Tibial artery (tissue), 4 donors: Measurements from ENCODE around the gene BUB1B.
"Not testable (repeated sequence)": the region's sequence is repeated elsewhere in the genome, so short reads cannot be mapped to it uniquely, and the experiment has no call there.

Source experiments
- DNase-seq, 2 donors: peaks; one replicate each; pipeline ENCODE4 v3.0.0-alpha.2; 2019
- H3K27ac ChIP-seq, 2 donors: fragments of 200-600 bp; sonication (generic) in 1 of 2; 1 replicate in 1 of 2; 2 replicates in 1 of 2; pipeline ENCODE4 v1.5.1; 2018 to 2019; ENCODE audit warnings: mild to moderate bottlenecking in 1 of 2
- H3K27me3 ChIP-seq, 2 donors: fragments of 200-600 bp; sonication (generic) in 1 of 2; one replicate each; pipeline versions ENCODE4 v1.5.1 to v1.6.0; 2016 to 2019
- H3K36me3 ChIP-seq, 3 donors: fragments of 200-600 bp; sonication (generic) in 2 of 3; one replicate each; pipeline ENCODE4 v1.5.1; 2016 to 2019; ENCODE audit warnings: mild to moderate bottlenecking in 2 of 3
- H3K4me1 ChIP-seq, 4 donors: fragments of 200-600 bp; sonication (generic) in 2 of 4; 1 replicate in 3 of 4; 2 replicates in 1 of 4; pipeline ENCODE4 v1.5.1; 2016 to 2019
- H3K4me3 ChIP-seq, 2 donors: fragments of 200-600 bp; sonication (generic) in 1 of 2; 1 replicate in 1 of 2; 2 replicates in 1 of 2; pipeline ENCODE4 v1.5.1; 2018 to 2019; ENCODE audit warnings: mild to moderate bottlenecking in 2 of 2
- H3K9me3 ChIP-seq, 3 donors: fragments of 200-600 bp; sonication (generic) in 1 of 3; one replicate each; pipeline ENCODE4 v1.5.1; 2016 to 2019
- CTCF ChIP-seq, 2 experiments: fragments of 200-600 bp in 1 of 2; fragments of 450-650 bp in 1 of 2; IDR thresholded peaks; one replicate each; pipeline ENCODE4 v1.5.1; 2017 to 2019; ENCODE audit warnings: antibody characterized with exemption in 2 of 2, mild to moderate bottlenecking in 1 of 2, moderate library complexity in 1 of 2
- intact Hi-C: fragments of 100-400 bp; cut with DNase I; formaldehyde crosslinking; loops from one replicate; pipeline ENCODE4 v1.15.0; 2023; ENCODE audit warnings: low total_unique reads

BUB1B gene

GRCh38 chr15:40160689-40161688 is at the start of gene BUB1B:
Gene BUB1B (plus strand): TSS chr15:40161069. CDS start chr15:40161221, 152 bp downstream.
- no peaks in the 10 kb centered on the region for H3K9me3 ChIP-seq
- no peaks in the 10 kb centered on the region for H3K27me3 ChIP-seq
- no peak within 1 kb of the TSS for H3K27ac ChIP-seq
- peak; percentile 92 to 93 for DNase-seq
- TF ChIP-seq CTCF (IDR thresholded peaks at IDR 0.05), result no peak
- H3K4me3 ChIP-seq, result peak within 1 kb of the TSS; percentile 43 to 60
- H3K36me3 ChIP-seq, result no peaks in the 10 kb centered on the region
- H3K4me1 ChIP-seq, result peaks cover 0 to 13% (median 8%) of the 10 kb centered on the region in 4 donors
- intact Hi-C loops, result no loop called here

- Histone ChIP-seq H3K4me3 (no peak overlapping the region), H3K36me3 (no peaks in the 10 kb centered on the region), H3K9me3 (no peaks in the 10 kb centered on the region), H3K27ac (no peak overlapping the region), H3K27me3 (peaks cover 0 to 16% of the 10 kb centered on the region in 2 donors), H3K4me1 (peaks cover 0 to 22% (median 17%) of the 10 kb centered on the region in 4 donors)
- DNase-seq, result no peak
- intact Hi-C loops, result loop anchor here (5.0 kb wide), 1 partner anchor 45 kb away; no protein-coding TSS in a partner anchor
- no peak for TF ChIP-seq CTCF (IDR thresholded peaks at IDR 0.05)
Measured at GRCh38 chr15:40111888-40112287, 49.0 kb upstream of the BUB1B start.

- TF ChIP-seq CTCF (IDR thresholded peaks at IDR 0.05), result no peak
- Histone ChIP-seq H3K4me1 (peaks cover 0 to 13% (median 9%) of the 10 kb centered on the region in 4 donors), H3K36me3 (no peaks in the 10 kb centered on the region), H3K4me3 (no peak overlapping the region), H3K9me3 (no peaks in the 10 kb centered on the region), H3K27ac (no peak overlapping the region), H3K27me3 (peaks cover 0 to 16% of the 10 kb centered on the region in 2 donors)
- no peak for DNase-seq
- intact Hi-C loops, result loop anchor here (5.0 kb wide), 1 partner anchor 45 kb away; no protein-coding TSS in a partner anchor
Measured at GRCh38 chr15:40112789-40113188, 48.1 kb upstream of the BUB1B start.

- Histone ChIP-seq H3K4me3 (no peak overlapping the region), H3K9me3 (no peaks in the 10 kb centered on the region), H3K36me3 (no peaks in the 10 kb centered on the region), H3K27me3 (peaks cover 0 to 19% of the 10 kb centered on the region in 2 donors), H3K27ac (no peak overlapping the region), H3K4me1 (peaks cover 0 to 6% (median 4%) of the 10 kb centered on the region in 4 donors)
- intact Hi-C loops, result loop anchor here (5.0 kb wide), 1 partner anchor 43 kb away; no protein-coding TSS in a partner anchor
- DNase-seq, result no peak
- TF ChIP-seq CTCF (IDR thresholded peaks at IDR 0.05), result no peak
Measured at GRCh38 chr15:40114218-40114617, 46.7 kb upstream of the BUB1B start.

GRCh38 chr15:40115106-40115505 is 45.8 kb upstream of the BUB1B start:
- H3K4me3 ChIP-seq, H3K27ac ChIP-seq, DNase-seq, H3K36me3 ChIP-seq, intact Hi-C loops, H3K4me1 ChIP-seq, H3K9me3 ChIP-seq: not testable (repeated sequence)
- peaks cover 0 to 19% of the 10 kb centered on the region in 2 donors for H3K27me3 ChIP-seq

- DNase-seq, result peak; percentile 56 to 75
- intact Hi-C loops, result no loop called here
- H3K27me3 ChIP-seq, result peaks cover 0 to 19% of the 10 kb centered on the region in 2 donors
Measured at GRCh38 chr15:40115670-40116093, 45.2 kb upstream of the BUB1B start.

More at GRCh38 chr15:40115670-40116093, 45.2 kb upstream of the BUB1B start:
- TF ChIP-seq CTCF (IDR thresholded peaks at IDR 0.05), result no peak
- H3K4me1 ChIP-seq, result no peaks in the 10 kb centered on the region
- H3K9me3 ChIP-seq, result no peaks in the 10 kb centered on the region
- H3K27ac ChIP-seq, result no peak overlapping the region
- H3K4me3 ChIP-seq, result no peak overlapping the region
- H3K36me3 ChIP-seq, result no peaks in the 10 kb centered on the region
